Activated CD8-positive, alpha-beta memory T cell treated with anti-CD3 and anti-CD28 coated beads for 36 hours (primary cell): ENCODE results near the gene OBSCN. TPM values are rescaled to one million over a fixed set of nuclear protein-coding genes. Genes with fewer than 3 reads are reported as not detected.
"Not testable (repeated sequence)": the region's sequence is repeated elsewhere in the genome, so short reads cannot be mapped to it uniquely, and the experiment has no call there.

Experiments used
- CTCF ChIA-PET: fragments of 350-600 bp; sonication (Branson Sonifier 250); formaldehyde crosslinking; loops from one replicate; lab custom pipeline; 2021; ENCODE audit warnings: antibody characterized with exemption; lab: Charles Lee
- POLR2A ChIA-PET: fragments of 350-600 bp; sonication (Branson Sonifier 250); formaldehyde crosslinking; loops from one replicate; lab custom pipeline; 2021; ENCODE audit warnings: antibody characterized with exemption; lab: Charles Lee
- total RNA-seq, 2 experiments: library from RNA; stranded (reverse); gene quantifications; one replicate each; pipeline ENCODE4 v1.2.3, GENCODE V29; 2021

Gene OBSCN
- total RNA-seq, 2 experiments from 2014 or later = 8.3 to 10.1 TPM

DNA sequence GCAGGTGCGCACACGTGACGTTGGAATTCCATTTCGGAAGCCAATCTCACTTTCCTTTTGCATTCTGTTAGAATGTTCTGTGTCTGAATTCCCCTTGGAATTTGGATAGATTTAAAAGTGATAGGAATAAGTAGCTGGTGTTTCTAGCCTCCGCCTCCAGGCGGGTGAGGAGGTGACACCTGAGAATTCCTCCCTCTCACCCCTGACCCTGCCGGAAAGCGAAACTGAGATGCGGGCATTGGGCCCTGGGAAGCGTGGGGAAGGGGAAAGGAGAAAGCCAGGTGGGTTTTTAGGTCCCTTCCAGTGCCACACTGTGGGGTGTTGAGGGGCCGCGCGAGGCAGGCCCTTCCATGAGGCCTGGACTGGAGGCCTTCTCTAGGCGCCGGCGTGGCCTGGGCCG, 61.6 kb downstream of the OBSCN start:
- CTCF ChIA-PET = interaction anchor here (0.7 kb wide), 1 partner anchor 303 kb away, joined by 3 read pairs; no protein-coding TSS in a partner anchor
- POLR2A ChIA-PET = not testable (repeated sequence)

DNA sequence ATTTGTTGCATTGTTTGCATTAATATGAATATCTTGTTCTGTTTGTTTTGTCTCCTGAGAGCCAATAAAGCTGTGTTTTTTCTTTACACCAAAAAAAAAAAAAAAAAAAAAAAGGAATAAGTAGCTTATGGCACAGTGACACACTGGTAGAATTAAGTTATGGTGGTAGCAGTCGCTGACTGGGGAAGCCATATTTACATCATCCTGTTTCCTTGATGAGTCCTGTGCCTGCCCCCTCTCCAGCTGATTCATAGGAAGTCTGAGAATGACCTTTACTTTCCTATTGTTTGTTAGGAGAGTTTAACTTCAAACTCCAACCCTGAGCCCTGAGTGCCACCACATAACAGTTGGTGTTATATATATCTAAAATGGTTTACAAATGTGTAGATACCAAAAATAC, 62.2 kb downstream of the OBSCN start:
- ChIA-PET POLR2A (no interaction called here), CTCF (interaction anchor here (0.7 kb wide), 1 partner anchor 303 kb away, joined by 3 read pairs; no protein-coding TSS in a partner anchor)

DNA sequence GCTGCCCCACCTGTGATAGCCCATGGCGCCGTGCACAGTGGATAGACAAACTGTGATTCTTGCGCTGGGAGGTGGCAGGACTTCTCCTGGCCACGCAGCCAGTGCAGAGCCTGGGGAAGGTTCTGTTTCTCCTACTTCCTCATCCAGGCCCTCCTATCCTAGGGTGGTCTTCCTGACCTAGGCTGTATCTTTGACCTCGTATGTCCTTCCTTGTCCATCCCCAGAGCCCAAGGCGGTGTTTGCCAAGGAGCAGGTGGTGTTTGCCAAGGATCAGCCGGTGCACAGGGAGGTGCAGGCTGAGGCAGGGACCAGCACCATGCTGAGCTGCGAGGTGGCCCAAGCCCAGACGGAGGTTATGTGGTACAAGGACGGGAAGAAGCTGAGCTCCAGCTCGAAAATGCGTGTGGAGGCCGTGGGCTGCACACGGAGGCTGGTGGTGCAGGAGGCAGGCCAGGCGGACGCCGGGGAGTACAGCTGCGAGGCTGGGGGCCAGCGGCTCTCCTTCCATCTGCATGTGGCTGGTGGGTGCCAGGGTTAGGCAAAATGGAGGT, 63.9 kb downstream of the OBSCN start:
- CTCF ChIA-PET = no interaction called here
- POLR2A ChIA-PET = no interaction called here

DNA sequence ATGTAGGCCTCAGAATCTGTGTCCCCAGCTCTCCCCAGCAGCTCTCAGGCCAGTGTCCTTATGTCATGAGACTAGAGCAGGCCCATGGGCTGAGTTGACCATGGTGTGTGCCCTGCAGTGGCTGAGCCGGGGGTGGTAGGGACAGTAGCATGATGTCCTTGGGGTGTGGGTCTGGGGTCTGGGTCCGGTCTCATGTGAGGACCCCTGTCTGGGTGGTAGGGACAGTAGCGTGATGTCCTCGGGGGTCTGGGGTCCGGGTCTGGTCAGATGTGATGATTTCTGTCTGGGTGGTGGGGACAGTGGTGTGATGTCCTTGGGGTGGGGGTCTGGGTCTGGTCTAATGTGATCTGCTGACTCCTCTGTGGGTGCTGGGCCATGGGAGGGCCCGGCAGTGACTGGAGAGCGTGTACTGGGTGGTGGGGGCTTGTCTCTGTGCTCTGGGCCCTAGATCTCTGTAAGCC, 64.5 kb downstream of the OBSCN start:
- CTCF ChIA-PET = no interaction called here
- POLR2A ChIA-PET = no interaction called here

DNA sequence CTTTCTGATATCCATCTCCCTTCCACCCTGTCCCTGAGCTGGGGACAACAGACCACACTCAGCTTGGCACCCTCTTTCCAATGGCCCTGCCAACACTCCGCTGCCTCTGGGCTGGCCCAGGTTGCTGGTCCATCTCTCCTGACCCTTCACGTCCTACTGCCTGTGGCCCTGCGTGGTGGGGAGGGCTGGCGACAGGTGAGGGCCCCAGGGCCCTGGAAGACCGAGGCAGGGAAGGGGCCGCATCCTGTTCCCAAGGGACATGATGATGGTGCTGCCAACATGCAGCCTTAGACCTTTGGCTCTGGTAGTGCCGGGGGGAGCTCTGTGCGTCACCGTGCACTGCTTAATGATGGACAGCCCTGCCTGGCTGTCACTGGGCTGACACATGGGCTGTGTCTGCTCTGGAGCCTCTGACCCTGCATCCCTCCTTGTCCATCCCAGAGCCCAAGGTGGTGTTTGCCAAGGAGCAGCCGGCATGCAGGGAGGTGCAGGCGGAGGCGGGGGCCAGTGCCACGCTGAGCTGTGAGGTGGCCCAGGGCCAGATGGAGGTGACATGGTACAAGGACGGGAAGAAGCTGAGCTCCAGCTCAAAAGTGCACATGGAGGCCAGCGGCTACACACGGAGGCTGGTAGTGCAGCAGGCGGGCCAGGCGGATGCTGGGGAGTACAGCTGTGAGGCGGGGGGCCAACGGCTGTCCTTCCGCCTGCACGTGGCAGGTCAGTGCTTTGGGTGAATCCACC, 65.2 kb downstream of the OBSCN start:
- ChIA-PET POLR2A (no interaction called here), CTCF (no interaction called here)

DNA sequence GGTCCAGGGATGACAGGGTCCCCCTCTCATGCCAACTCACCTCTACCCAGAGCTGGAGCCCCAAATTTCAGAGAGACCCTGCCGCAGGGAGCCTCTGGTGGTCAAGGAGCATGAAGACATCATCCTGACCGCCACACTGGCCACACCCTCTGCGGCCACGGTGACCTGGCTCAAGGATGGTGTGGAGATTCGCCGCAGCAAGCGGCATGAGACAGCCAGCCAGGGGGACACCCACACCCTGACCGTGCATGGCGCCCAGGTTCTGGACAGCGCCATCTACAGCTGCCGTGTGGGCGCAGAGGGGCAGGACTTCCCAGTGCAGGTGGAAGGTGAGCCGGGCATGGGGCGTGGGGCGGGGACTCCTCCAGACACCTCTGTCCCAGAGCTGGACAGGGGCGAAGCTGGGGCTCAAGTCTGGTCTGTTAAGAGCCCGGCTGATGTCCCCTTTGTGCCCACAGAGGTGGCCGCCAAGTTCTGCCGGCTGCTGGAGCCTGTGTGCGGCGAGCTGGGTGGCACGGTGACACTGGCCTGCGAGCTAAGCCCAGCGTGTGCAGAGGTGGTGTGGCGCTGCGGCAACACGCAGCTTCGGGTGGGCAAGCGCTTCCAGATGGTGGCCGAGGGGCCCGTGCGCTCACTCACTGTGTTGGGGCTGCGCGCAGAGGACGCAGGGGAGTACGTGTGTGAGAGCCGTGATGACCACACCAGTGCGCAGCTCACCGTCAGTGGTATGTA, 66.0 kb downstream of the OBSCN start:
- POLR2A ChIA-PET = interaction anchor here (0.6 kb wide), 1 partner anchor 1961 kb away, joined by 4 read pairs; no protein-coding TSS in a partner anchor
- CTCF ChIA-PET = no interaction called here

DNA sequence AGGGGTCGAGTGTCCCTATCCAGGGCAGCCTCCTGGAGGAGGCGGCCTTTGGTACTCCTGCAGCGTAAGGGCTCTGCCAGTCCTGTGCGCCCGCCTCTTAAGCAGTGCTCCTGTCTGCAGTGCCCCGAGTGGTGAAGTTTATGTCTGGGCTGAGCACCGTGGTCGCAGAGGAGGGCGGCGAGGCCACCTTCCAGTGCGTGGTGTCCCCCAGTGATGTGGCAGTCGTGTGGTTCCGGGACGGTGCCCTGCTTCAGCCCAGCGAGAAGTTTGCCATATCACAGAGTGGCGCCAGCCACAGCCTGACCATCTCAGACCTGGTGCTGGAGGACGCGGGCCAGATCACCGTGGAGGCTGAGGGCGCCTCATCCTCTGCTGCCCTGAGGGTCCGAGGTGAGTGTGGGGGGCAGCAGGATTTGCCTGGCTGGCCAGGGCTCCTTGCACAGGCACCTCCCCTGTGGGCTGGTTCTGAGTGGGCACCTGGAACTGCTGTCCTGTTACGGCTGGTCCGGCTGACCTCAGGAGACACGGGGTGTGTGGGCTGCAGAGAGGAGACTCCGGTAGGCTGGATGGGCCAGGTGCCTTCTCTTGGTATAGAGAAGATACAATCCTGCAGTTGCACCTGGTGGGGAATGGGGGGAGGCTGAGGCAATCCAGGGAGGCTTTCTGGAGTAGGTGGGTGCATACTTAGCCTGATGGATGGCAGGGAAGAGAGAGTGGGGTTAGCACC, 66.8 kb downstream of the OBSCN start:
- ChIA-PET CTCF (no interaction called here), POLR2A (interaction anchor here (0.9 to 1.3 kb wide), 3 partner anchors 38 to 108 kb away, joined by 3 to 7 read pairs (median 3); no protein-coding TSS in a partner anchor)

DNA sequence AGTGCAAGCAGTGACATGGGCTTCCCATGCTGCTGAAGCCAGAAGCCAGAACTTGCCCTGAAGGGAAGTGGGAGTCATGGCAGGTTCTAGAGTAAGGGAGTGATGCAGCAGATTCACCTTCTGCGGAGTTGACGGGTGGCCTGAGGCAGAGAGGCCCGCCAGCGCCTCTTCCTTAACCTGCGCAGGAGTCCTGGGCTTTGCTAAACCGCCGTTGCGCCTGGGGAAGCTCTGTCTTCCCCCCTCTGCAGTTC, 67.3 kb downstream of the OBSCN start:
- ChIA-PET POLR2A (interaction anchor here (0.9 to 1.3 kb wide), 3 partner anchors 38 to 108 kb away, joined by 3 to 7 read pairs (median 3); no protein-coding TSS in a partner anchor), CTCF (no interaction called here)

DNA sequence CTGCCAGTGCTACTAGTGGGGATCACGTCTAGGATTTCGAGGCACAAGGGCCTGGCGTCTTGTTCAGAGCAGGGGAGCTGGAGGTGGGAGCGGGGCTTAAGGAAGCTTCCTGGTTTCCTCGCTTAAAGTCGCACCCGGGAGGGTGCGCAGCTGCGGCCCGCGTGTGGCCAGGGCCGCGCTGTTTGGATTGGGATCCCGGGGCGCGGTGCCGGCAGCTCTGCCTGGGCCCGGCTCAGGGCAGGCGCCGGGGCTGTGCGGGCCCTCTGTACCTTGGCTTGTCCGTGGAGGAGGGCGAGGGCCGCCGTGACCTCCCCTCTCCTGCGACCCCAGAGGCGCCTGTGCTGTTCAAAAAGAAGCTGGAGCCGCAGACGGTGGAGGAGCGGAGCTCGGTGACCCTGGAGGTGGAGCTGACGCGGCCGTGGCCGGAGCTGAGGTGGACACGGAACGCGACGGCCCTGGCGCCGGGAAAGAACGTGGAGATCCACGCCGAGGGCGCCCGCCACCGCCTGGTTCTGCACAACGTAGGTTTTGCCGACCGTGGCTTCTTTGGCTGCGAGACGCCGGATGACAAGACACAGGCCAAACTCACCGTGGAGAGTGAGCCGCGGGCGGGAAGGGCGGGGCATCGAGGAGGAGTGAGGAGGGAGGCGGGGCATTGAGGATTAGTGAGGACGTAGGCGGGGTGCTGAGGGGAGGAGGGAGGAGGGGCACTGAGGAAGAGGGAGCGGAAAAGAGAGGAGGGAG, 67.8 kb downstream of the OBSCN start:
- POLR2A ChIA-PET = interaction anchor here (0.6 to 1.3 kb wide), 5 partner anchors 37 to 211 kb away, joined by 3 to 7 read pairs (median 3); partner anchors contain the start of gene IBA57

DNA sequence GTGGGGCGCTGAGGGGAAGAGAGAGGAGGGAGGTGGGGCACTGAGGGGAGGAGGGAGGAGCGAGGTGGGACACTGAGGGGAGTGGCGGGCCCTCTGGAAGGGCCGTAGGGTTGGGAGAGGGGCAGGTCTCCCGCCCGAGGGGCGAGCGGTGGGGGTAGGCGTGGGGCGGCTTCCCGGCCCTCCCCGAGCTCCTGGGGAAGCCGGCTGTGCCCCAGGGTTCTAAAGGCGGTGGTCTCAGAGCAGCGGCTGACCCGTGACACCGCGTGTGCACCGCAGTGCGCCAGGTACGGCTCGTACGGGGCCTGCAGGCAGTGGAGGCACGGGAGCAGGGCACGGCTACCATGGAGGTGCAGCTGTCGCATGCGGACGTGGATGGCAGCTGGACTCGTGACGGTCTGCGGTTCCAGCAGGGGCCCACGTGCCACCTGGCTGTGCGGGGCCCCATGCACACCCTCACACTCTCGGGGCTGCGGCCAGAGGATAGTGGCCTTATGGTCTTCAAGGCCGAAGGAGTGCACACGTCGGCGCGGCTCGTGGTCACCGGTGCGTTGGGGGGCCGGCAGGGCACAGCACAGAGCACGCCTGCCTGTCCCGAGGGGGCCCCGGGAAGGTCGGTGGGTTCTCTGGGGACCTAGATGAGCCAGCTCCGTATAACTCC, 68.5 kb downstream of the OBSCN start:
- POLR2A ChIA-PET = interaction anchor here (0.5 to 1.3 kb wide), 5 partner anchors 37 to 210 kb away, joined by 3 to 7 read pairs (median 3); partner anchors contain the start of gene IBA57
- CTCF ChIA-PET = no interaction called here

More for the DNA sequence above, 67.8 kb downstream of the OBSCN start:
- CTCF ChIA-PET = no interaction called here

DNA sequence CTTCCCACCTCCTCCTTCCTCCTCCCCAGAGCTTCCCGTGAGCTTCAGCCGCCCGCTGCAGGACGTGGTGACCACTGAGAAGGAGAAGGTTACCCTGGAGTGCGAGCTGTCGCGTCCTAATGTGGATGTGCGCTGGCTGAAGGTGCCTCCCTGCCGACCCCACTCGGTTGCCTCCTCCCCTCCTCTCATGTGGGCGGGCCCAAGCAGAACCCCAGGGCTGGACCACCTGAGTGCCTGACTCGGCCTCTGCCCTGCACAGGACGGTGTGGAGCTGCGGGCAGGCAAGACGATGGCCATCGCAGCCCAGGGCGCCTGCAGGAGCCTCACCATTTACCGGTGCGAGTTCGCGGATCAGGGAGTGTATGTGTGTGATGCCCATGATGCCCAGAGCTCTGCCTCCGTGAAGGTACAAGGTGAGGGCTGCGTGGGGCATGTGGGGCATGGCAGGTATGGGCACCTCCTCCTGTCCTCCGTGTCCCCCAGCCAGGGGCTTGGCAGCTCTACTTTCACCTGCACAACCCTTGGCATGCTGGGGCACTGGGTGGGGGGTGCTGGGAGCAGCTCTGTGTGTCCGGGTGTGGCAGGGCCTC, 69.2 kb downstream of the OBSCN start:
- ChIA-PET CTCF (no interaction called here), POLR2A (no interaction called here)

DNA sequence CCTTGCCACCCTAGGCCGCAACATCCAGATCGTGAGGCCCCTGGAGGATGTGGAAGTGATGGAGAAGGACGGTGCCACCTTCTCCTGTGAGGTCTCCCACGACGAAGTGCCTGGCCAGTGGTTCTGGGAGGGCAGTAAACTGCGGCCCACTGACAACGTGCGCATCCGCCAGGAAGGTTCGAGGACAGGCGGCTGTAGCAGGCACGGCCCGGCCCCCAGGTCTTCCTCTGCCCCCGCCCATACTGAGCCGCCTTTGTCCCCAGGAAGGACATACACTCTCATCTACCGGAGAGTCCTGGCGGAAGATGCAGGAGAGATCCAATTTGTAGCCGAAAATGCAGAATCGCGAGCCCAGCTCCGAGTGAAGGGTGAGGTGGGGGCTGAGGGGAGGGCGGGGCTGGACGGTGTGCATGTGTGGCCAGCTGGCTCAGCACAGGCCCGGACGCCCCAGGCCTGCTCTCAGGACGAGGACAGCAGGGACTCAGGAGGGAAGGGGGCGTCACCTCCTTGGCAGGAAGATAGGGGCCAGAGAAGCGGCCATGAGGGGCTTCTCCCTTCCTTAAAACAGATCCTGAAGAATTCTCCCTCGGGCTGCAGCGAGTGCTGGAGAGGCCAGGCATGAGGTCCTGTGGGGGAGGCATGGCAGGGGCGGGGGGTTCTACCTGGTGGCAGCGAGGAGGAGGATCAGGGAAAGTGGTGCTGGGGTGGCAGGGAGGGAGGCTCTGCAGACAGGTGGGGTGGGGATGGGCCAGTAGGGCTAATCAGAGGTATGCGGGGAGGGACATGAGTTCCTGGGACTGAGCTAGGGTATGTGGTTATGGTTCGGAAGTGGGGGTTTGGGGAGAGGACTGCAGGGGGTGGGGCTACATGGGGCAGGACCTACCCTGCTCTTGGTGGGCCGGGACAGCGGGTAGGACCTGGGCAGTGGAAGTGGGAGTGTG, 69.9 kb downstream of the OBSCN start:
- ChIA-PET CTCF (no interaction called here), POLR2A (no interaction called here)

DNA sequence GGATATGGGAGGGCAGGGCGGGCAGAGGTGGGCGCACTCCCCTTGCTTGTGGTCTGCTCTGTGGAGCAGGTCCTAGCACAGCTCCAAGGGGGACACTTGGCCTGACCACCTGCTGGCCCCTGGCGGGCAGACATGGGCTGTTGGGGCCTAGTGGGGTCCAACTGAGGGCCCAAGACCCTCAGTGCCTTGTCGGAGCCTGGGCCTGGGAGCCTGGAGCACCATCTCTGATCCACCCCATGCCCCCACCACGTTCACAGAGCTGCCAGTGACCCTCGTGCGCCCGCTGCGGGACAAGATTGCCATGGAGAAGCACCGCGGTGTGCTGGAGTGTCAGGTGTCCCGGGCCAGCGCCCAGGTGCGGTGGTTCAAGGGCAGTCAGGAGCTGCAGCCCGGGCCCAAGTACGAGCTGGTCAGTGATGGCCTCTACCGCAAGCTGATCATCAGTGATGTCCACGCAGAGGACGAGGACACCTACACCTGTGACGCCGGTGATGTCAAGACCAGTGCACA, 70.6 kb downstream of the OBSCN start:
- POLR2A ChIA-PET = no interaction called here
- CTCF ChIA-PET = no interaction called here

DNA sequence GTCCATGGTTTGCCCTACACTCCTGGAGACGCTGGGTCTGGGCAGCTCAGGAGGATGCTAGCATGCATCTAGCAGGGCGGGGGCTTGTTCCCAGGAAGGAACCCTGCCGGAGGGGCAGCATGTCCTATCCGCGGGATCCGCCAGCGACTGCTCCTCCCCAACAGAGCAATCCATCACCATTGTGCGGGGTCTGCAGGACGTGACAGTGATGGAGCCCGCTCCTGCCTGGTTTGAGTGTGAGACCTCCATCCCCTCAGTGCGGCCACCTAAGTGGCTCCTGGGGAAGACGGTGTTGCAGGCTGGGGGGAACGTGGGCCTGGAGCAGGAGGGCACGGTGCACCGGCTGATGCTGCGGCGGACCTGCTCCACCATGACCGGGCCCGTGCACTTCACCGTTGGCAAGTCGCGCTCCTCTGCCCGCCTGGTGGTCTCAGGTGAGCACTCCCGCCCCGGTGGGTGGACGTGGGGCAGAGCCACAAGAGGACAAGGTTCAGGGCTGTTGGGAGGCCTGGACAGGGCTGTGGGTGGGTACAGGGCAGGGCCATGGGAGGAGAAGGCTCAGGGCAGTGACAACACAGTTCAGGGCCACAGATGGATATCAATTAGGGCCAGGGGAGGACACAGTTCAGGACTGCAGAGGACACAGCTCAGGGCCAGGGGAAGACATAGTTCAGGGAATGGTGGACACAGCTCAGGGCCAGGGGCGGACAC, 71.3 kb downstream of the OBSCN start:
- ChIA-PET POLR2A (no interaction called here), CTCF (no interaction called here)

DNA sequence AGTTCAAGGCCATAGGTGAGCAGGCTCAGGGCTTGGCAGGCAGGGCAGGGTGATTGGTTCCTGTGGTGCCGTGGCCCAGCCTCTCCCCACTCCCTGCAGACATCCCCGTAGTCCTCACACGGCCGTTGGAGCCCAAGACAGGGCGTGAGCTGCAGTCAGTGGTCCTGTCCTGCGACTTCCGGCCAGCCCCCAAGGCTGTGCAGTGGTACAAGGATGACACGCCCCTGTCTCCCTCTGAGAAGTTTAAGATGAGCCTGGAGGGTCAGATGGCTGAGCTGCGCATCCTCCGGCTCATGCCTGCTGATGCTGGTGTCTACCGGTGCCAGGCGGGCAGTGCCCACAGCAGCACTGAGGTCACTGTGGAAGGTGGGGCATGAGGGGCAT, 71.9 kb downstream of the OBSCN start:
- ChIA-PET CTCF (no interaction called here), POLR2A (no interaction called here)
